HG03342 (cell line): ENCODE results near the gene IQGAP1.
"Not testable (repeated sequence)": the region's sequence is repeated elsewhere in the genome, so short reads cannot be mapped to it uniquely, and the experiment has no call there.

Experiments used
- ATAC-seq: cut with Tn5 transposase; IDR thresholded peaks from one replicate; pipeline ENCODE4 v1.9.1; 2021; ENCODE audit warnings: mild to moderate bottlenecking, moderate library complexity; ENCODE audit not compliant: unreplicated experiment

IQGAP1 gene

DNA sequence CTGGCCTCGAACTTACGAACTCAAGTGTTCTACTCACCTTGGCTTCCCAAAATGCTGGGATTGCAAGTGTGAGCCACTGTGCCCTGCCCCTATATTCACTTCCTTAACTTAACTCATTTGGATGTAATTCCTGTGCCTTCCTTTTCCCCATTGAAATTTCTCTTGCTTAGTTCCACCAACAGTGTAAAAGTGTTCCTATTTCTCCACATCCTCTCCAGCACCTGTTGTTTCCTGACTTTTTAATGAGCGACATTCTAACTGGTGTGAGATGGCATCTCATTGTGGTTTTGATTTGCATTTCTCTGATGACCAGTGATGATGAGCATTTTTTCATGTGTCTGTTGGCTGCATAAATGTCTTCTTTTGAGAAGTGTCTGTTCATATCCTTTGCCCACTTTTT is 21.5 kb downstream of the IQGAP1 start:
- ATAC-seq = not testable (repeated sequence)

DNA sequence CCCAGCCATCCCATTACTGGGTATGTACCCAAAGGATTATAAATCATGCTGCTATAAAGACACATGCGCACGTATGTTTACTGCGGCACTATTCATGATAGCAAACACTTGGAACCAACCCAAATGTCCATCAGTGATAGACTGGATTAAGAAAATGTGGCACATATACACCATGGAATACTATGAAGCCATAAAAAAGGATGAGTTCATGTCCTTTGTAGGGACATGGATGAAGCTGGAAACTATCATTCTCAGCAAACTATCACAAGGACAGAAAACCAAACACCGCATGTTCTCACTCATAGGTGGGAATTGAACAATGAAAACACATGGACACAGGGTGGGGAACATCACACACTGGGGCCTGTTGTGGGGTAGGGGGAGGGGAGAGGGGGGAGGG is 22.3 kb downstream of the IQGAP1 start:
- ATAC-seq = not testable (repeated sequence)

DNA sequence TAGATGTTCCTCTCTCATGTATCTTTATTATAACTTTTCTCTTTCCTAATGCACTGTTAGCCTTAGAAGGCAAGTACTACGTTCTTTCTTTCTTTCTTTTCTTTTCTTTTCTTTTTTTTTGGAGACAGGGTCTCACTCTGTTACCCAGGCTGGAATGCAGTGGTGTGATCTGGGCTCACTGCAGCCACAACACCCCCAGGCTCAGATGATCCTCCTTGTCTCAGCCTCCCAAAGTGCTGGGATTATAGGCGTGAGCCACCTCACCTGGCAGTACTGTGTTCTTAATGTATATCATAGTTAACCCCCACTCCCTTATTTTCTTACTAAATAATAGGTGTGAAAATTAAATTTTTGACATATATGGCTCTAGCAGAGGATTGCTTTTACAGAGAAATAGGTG is 23.1 kb downstream of the IQGAP1 start:
- no peak for ATAC-seq

DNA sequence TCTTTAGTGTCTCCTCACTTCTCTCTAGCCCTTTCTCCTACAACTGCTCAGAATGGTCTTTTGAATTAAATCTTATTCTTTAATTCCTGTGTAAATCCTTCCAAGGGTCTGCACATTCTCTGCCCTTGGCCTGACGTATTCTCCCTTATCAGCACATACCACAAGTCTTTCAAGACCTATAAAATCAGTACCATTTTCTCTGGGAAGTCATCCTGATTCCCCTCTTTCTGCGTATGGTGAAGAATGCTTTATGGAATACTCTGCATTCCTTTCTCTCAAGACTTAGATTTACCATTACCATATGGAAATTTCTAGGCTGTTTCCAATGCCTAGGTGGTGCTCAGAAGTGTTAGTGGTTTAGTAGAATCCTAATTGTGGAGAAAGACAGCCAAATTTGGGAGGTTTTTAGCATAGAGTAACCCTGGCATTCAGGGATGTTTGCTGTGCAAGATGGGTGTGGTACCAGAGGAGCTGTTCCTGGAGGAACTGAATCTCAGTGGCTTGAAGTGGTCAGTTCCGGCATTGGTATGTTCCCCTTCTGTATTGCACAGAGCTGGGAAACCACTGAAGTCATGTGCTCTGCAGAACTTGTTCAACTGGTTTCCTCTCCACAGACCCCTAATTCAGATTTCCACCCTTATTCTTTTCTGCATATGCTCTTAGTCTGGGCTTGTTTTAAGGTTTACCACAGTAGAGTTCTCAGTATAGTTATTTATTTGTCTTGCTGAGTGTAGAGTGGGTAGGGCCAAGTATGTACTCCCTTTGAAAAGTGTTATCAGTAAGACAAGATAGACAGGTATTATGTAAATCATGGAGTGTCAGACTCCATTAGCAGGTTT is 24.5 kb downstream of the IQGAP1 start:
- peak; percentile 90 for ATAC-seq

DNA sequence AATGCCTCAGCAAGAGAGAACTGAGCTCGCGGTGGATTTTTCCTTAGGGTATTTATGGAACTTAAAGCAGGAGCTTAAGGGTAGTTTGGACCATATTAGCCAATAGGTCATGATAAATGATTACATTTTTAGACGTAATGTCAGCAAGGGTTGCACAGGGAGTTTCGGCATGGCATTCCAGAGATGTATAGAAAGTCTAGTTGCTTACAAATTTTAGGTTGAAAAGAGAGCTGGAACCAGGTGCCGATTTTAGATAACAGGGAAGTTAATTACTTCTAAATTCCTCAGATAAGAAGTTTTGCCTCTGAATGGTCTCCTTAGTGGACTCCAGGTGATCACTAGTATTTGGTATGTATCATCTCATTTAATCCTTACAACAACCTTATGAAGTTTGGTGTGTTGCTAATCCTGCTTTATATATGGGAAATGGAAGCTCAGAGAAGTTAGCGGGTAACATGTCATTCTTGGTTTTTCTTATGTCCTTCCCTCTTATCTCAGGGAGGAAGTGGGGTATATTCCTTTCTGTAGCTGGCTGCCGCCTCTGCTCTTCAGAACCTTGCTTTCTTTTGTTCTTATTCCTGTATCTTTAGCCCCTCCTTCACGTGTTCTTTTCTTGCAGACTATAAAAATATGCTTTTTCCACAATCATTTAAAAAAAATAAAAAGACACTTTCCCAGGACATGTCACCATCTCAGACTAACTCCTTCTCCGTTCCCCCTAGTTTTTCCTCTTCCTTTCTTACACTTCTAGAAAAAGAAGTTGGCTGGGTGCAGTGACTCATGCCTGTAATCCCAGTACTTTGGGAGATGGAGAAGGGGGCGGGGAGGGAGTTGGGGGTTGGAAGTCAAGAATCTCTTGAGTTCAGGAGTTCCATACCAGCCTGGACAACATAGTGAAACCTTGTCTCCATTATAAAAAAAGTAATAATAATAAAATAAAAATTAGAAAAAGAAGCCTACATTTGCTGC is 25.7 kb downstream of the IQGAP1 start:
- no peak for ATAC-seq

DNA sequence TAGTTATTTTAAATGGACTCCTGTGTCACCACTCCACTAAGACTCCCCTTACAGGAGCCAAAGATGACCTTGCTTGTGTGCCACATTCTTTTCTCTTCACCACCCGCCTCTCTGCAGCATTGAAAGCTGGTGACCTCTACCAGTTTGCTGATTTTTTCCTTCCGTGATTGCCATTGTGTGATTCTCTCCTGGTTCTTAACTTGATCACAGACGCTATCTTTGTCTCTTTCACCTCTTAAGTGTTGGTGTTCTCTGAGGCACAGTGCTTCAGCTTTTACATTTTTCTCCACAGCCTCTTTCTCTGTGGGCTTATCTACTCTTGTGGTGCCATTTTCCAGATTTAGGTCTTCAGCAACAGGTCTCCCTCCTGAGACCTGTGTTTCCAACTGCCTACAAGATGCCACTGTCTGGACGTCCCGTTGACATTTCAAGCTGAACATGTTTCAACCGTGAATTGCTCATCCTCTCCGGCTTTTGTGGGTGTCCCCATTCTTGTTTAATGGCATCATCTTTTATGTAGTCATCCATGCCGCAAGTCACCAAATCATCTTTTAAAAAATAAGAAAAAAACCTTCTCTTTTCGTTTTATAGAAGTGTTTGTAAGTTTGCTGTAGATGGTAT is 26.5 kb downstream of the IQGAP1 start:
- ATAC-seq = no peak

DNA sequence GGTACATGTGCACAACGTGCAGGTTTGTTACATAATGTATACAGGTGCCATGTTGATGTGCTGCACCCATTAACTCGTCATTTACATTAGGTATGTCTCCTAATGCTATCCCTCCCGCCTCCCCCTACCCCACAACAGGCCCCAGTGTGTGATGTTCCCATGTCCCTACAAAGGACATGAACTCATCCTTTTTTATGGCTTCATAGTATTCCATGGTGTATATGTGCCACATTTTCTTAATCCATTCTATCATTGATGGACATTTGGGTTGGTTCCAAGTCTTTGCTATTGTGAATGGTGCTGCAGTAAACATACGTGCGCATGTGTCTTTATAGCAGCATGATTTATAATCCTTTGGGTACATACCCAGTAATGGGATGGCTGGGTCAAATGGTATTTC is 28.0 kb downstream of the IQGAP1 start:
- ATAC-seq = not testable (repeated sequence)

DNA sequence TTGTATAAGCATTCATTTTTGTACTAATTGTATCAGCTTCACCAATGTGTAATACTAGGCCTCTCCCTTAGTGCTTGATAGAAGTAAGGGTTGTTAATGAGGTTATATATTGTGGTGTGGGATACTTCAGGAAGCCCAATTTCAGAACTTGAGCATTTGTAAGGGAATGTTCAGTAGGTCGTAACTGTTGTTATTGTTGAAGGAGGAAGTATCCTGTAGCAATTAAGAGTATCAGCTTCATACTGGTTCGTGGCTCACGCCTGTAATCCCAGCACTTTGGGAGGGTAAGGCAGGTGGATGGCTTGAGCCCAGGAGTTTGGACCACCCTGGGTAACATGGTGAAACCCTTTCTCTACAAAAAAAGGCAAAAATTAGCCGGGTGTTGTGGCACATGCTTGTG is 30.6 kb downstream of the IQGAP1 start:
- ATAC-seq = no peak

DNA sequence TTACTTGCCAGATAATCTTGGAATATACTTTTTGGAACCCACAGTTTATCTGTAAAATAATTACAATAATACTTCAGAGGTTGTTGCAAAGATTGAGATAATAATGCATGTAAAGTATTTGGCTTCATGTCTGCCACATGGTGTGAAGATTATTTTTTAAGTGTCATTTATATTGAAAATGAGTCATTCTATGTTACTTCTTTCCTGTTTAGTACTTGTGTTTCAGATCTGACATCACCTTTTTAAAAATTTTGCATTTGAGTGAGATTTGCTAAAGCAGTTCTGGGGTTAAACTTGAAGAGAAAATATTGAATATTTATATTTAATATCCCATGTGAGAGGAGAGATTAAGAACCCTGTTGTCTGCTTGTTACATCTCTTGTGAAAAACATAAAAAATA is 31.2 kb downstream of the IQGAP1 start:
- no peak for ATAC-seq

DNA sequence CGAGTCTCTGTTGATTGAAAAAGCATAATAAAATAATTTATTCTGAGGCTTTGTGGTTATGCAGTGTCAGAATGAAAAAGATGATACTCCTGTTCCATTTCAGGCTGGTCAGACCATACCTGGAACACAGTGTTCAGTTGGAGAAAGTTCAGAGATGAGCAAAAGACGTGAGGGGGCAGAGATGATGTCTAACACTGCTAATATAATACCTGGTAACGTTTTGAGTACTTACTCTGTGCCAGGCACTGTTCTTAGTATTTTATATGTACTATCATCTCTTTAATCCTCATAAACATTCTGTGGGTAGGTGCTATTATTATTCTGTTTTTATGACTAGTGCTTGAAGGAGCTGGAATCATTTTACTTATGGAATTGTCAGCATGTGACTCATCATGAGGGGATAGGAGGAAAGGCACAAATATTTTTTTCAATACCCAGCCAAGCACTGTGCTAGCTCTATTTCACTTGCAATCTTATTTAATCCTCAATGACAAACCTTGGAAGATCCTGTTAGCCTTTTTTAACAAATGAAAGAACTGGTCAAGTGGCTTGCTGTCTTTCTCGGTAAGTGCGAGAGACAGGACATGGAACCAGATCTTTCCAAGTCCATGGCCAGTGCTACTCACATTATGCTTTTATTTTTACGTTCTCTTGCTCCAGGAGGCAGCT is 31.8 kb downstream of the IQGAP1 start:
- no peak for ATAC-seq

DNA sequence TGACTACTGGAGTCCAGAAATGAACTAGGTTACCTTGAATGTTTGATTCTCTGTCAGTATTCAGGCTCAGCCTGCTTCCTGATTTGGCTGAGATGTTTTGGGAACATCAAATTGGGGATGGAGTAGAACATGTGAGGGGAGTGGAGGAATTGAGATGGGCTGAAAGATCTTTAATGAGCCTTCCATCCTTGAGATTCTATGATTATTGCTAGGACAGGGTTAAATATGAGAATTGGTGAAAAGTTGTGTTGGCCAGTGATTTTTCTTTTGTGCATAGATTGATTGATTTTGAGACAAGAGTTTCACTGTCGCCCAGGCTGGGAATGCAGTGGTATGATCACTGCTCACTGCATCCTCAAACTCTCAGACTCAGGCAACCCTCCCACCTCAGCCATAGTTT is 32.4 kb downstream of the IQGAP1 start:
- no peak for ATAC-seq

DNA sequence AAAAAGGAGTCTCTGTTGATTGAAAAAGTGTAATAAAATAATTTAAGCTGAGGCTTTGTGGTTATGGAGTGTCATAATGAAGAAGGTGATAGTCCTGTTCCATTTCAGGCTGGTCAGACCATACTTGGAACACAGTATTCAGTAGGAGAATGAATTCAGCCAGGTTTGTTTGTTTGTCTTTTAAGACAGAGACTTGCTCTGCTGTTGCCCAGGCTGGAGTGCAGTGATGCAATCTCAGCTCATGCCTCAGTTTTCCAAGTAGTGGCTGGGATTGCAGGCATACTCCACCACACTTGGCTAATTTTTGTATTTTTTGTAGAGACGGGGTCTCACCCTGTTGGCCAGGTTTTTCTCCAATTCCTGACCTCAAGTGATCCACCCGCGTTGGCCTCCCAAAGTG is 33.5 kb downstream of the IQGAP1 start:
- ATAC-seq = no peak

DNA sequence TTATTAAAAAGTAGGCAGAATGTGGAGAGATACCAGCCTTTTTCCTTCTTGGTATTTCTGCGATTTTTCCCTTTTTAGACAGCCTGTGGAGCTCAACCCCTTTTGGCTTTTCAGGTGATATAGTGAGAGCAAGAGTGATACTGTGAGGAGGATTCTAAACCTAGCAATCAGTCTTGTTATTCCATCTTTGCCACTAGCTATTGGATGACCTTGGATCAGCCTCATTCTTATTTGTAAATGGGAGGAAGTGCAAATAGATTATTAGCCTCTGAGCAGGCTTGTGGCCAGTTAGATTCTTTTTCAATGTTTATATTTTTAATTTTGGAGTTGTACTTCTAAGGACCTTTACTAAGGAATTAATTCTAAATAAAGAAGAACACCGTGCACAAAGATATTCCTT is 34.0 kb downstream of the IQGAP1 start:
- ATAC-seq = no peak

DNA sequence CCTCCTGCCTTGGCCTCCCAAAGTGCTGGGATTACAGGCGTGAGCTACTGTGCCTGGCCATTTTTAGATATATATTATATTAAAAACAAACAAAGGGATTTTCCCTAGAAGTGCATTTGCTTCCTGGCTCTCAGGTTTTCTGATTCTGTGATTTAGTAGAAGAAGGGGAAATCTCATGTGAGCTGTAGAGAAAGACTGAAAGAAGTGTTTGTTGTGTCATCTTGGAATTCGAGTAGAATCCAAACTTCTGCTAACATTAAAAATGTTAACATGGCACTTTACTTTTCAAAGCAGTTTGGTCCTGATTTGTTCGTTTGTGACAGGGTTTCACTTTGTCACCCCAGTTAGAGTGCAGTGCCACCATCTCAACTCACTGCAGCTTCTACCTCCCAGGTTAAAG is 34.9 kb downstream of the IQGAP1 start:
- no peak for ATAC-seq

DNA sequence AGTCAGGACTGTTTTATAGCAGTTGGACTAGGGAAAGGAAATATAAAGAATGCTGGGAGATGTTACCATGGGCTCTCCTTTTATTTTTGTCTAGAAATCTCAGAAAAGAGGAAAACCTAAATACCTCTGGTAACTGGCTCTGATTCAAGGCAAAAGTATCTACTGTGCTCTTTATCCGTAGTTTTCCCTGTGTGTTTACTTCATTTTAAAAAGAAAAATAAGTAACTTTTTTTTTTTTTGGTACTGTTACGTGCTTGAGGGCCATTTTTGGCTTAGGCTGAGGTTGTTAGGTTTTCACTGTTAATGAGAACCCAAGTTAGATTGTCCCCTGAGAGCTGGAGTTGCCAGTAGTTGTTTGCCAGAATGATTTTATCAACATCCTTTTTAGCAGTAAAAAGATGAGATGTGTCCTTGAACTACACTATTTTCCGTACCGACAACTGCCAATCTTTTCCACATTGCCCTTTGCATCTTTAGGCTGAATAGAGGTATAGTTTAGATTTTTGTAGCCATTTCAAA is 35.8 kb downstream of the IQGAP1 start:
- ATAC-seq = no peak

DNA sequence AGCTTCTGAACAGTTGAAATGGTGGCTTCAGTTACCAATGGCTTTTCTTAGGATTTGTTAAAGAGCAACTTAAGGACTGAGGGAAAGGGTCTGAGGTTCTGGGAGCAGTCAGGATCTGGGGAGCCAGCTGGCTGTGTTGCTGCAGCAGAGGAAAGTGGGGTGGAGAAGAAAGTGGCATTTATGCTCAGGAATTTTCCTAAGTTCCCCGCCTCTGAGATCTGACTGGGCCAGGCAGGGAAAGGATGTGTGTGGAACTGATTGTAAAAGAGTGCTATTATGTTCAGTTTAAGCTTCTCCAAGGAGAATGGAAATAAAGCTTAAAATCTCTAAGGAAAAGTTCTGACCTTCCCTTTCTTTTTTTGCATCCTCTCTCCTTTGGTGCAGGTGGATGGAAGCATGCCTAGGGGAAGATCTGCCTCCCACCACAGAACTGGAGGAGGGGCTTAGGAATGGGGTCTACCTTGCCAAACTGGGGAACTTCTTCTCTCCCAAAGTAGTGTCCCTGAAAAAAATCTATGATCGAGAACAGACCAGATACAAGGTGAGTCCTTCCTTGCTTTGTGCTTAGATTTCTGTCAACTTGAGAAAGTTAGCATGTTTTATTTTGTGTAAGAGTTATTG is 37.8 kb downstream of the IQGAP1 start:
- ATAC-seq = no peak

DNA sequence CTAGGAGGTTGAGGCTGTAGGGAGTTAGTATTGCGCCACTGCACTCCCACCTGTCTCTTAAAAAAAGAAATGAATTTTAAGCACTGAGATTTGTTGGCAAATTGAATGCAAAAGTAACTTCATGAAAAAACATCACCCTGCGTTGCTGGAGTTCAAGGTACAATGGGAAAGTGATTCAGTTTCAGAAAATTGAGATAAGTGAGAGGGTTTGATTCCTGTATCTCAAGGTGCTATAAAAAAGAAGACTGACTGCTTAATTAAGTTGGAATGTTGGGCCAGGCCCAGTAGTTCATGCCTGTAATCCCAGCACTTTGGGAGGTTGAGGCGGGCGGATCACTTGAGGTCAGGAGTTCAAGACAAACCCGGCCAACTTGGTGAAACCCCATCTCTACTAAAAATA is 39.1 kb downstream of the IQGAP1 start:
- no peak for ATAC-seq

DNA sequence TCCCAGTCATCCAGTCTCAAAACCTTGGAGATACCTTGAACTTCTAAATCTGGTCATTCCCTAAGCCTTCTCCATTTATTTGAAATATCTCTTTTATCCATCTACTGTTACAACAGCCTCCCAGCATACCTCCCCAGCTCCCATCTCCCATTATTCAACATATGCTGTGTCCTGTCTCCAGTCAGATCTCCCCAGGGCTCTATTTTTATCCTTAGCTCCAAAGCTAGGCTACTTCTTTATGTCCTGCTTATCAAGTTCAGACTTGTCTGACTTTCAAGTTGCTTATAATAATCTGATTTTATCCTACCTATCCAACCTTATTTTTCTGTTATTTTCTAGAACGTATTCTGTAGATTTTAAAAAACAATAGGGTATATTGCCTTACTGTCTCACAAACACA is 44.2 kb downstream of the IQGAP1 start:
- ATAC-seq = no peak

DNA sequence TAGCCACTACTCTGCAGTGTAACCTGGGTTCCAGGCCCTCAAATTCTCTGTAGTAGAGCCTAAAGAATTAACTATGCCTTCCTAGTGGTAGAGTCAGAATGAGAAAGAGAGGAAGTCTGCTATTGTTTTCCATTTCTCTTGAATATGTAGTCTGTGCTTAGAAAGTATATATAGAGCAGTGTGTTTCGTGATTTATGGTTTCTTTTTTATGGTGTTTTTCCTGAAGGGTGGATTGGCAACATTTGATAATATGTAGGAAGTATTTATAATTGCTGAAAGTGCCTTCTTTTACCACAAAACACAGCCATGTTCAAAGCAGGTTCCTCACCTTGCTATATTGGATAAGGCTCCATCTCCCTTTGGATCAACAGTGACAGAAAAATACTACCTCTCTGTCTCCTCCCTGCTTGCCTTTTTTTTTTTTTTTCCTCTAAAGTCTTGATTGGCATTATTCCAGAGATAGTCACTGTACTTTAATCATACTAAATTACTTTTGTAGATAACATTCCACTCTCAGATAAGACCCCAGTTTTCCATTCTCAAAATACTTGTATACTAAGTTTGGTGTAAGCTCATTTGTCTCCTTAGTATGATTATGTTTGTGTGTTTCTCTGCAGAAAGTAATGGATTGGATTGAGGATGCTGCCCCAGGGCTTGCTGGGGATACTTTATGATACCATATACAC is 47.8 kb downstream of the IQGAP1 start:
- ATAC-seq = no peak

DNA sequence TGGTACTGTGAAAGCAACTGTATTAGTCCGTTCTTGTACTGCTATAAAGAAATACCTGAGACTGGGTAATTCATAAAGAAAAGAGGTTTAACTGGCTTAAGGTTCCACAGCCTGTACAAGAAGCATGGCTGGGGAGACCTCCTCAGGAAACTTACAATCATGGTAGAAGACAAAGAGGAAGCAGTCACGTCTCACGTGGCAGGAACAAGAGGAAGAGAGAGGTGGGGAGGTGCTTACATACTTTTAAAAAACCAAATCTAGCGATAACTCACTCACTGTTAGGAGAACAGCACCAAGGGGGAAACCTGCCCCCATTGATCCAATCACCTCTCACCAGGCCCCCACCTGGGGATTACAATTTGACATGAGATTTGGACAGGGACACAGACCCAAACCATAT is 48.9 kb downstream of the IQGAP1 start:
- ATAC-seq = no peak
